ENCODE results near the gene TFPI. TPM values are rescaled to one million over a fixed set of nuclear protein-coding genes. Genes with fewer than 3 reads are reported as not detected.

TFPI gene
- total and polyA plus RNA-seq, 3 donors from 2014 or later: 10.5 to 13.5 (median 10.5) TPM

- Histone ChIP-seq H3K4me3 (no peak overlapping the region), H3K27me3 (no peaks in the 10 kb centered on the region), H3K27ac (no peak overlapping the region), H3K4me1 (no peaks in the 10 kb centered on the region), H3K36me3 (ENCODE audit: low read depth, missing control alignments) (no peaks in the 10 kb centered on the region), H3K9me3 (no peaks in the 10 kb centered on the region)
- DNase-seq: no peak
- WGBS, 2 donors: 56 to 68% methylated on average over 2 of the region's 2 CpGs
- intact Hi-C loops (cut with DNase I; ENCODE audit: low total_unique reads): no loop called here
- no peak for TF ChIP-seq POLR2A (IDR thresholded peaks at IDR 0.05)
- TF ChIP-seq CTCF (IDR thresholded peaks at IDR 0.05): no peak
Observed at GRCh38 chr2:187442778-187443177, 111.5 kb downstream of the TFPI start.

- Histone ChIP-seq H3K27me3 (no peaks in the 10 kb centered on the region), H3K4me1 (no peaks in the 10 kb centered on the region), H3K9me3 (no peaks in the 10 kb centered on the region), H3K4me3 (no peak overlapping the region), H3K27ac (no peak overlapping the region), H3K36me3 (ENCODE audit: low read depth, missing control alignments) (no peaks in the 10 kb centered on the region)
- intact Hi-C loops (cut with DNase I; ENCODE audit: low total_unique reads): no loop called here
- TF ChIP-seq CTCF (IDR thresholded peaks at IDR 0.05) (peak in 1 of 3 experiments; percentile 27), POLR2A (IDR thresholded peaks at IDR 0.05) (no peak)
- 61 to 70% methylated on average over 1 of the region's 1 CpG for WGBS, 2 donors
- no peak for DNase-seq
Observed at GRCh38 chr2:187442378-187442777, 111.9 kb downstream of the TFPI start.

- Histone ChIP-seq H3K4me1 (no peaks in the 10 kb centered on the region), H3K36me3 (ENCODE audit: low read depth, missing control alignments) (no peaks in the 10 kb centered on the region), H3K4me3 (no peak overlapping the region), H3K9me3 (no peaks in the 10 kb centered on the region), H3K27ac (no peak overlapping the region), H3K27me3 (no peaks in the 10 kb centered on the region)
- 77 to 88% methylated on average over 3 of the region's 3 CpGs for WGBS, 2 donors
- no peak for DNase-seq
- intact Hi-C loops (cut with DNase I; ENCODE audit: low total_unique reads): no loop called here
- TF ChIP-seq POLR2A (IDR thresholded peaks at IDR 0.05) (no peak), CTCF (IDR thresholded peaks at IDR 0.05) (no peak)
Observed at GRCh38 chr2:187440101-187440675, 114.0 kb downstream of the TFPI start.

- no peak overlapping the region for H3K27ac ChIP-seq
- intact Hi-C loops (cut with DNase I; ENCODE audit: low total_unique reads): no loop called here
Observed at GRCh38 chr2:187438455-187438854, 115.8 kb downstream of the TFPI start.

More at GRCh38 chr2:187438455-187438854, 115.8 kb downstream of the TFPI start:
- Histone ChIP-seq H3K4me3 (no peak overlapping the region), H3K27me3 (no peaks in the 10 kb centered on the region), H3K9me3 (no peaks in the 10 kb centered on the region), H3K36me3 (ENCODE audit: low read depth, missing control alignments) (no peaks in the 10 kb centered on the region), H3K4me1 (no peaks in the 10 kb centered on the region)
- WGBS, 2 donors: 56 to 65% methylated on average over 1 of the region's 1 CpG
- no peak for TF ChIP-seq CTCF (IDR thresholded peaks at IDR 0.05)
- no peak for TF ChIP-seq POLR2A (IDR thresholded peaks at IDR 0.05)
- DNase-seq: no peak
